ENCODE measurements around the gene AVPR2.

GRCh38 chrX:153913211-153913610, 8.7 kb downstream of the AVPR2 start:
- TF ChIP-seq CTCF (IDR thresholded peaks at IDR 0.05) = no peak
- no peak for TF ChIP-seq POLR2A (IDR thresholded peaks at IDR 0.05)
- TF ChIP-seq EP300 (IDR thresholded peaks at IDR 0.05) = no peak

All from ovary (tissue), 3 donors.